Measurements from ENCODE around the gene UTP14A.
A peak's percentile ranks its signal among the peaks of the same experiment; 100 is the strongest.

The UTP14A gene

GRCh38 chrX:129956765-129957164 is 50.8 kb downstream of the UTP14A start:
- CTCF ChIA-PET, result interaction anchor here (2.4 kb wide), 1 partner anchor 31 kb away, joined by 8 read pairs; no protein-coding TSS in a partner anchor
- POLR2A ChIA-PET, result no interaction called here
- DNase-seq (ENCODE audit: extremely low spot score), result no peak
- TF ChIP-seq, protein P1, sequence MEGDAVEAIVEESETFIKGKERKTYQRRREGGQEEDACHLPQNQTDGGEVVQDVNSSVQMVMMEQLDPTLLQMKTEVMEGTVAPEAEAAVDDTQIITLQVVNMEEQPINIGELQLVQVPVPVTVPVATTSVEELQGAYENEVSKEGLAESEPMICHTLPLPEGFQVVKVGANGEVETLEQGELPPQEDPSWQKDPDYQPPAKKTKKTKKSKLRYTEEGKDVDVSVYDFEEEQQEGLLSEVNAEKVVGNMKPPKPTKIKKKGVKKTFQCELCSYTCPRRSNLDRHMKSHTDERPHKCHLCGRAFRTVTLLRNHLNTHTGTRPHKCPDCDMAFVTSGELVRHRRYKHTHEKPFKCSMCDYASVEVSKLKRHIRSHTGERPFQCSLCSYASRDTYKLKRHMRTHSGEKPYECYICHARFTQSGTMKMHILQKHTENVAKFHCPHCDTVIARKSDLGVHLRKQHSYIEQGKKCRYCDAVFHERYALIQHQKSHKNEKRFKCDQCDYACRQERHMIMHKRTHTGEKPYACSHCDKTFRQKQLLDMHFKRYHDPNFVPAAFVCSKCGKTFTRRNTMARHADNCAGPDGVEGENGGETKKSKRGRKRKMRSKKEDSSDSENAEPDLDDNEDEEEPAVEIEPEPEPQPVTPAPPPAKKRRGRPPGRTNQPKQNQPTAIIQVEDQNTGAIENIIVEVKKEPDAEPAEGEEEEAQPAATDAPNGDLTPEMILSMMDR (IDR thresholded peaks at IDR 0.05; ENCODE audit: control extremely low read depth, extremely low read depth, low read depth, missing control alignments), result no peak

DNA sequence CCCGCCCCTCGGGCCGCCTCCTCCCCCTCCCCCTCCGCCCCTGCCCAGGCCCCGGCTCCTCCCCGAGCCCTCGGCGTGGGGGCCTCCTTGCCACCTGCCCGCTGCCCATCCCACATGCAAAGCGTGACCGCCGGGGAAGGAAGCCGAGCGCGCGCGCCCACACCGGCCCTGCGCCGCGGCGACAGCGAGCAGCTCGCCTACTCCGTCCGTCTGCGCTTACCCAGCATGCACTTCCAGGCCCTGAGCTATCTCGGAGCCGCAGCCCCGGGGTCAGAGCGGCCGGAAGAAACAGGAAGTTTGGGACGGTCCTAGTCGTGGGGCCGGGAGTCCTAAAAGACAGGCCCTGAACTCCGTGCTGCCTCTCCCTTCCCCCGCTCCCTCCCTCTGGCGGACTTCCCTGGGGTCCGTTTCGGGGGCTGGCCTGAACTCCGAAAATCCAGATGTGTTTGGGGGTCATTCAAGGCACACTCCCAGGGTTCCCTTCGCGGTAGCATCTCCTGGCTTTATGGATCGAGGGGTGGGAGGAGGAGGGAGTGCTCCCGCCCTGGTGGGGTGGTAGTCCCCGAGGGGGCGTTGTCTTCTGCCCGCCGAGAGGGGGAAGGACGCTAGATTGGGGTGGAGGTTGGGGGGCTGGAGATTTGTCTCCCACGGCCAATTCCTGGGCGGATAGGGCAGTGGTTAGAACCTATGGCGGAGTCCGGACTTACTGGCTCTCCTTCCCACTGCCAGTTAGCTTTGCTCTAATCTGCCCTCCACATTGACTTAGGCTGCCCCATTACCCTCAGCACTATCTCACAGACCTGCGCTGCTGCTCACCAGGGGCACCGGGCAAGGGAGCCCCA is 51.5 kb downstream of the UTP14A start:
- CTCF ChIA-PET, result interaction anchor here (1.4 to 2.4 kb wide), 3 partner anchors 32 to 70 kb away, joined by 3 to 8 read pairs (median 6); no protein-coding TSS in a partner anchor
- peak; percentile 76 for DNase-seq (ENCODE audit: extremely low spot score)
- POLR2A ChIA-PET, result no interaction called here
- TF ChIP-seq, protein P1 (IDR thresholded peaks at IDR 0.05; ENCODE audit: control extremely low read depth, extremely low read depth, low read depth, missing control alignments), result no peak

GRCh38 chrX:129958083-129958465 is 52.1 kb downstream of the UTP14A start:
- POLR2A ChIA-PET, result no interaction called here
- CTCF ChIA-PET, result interaction anchor here (1.4 to 2.4 kb wide), 3 partner anchors 32 to 70 kb away, joined by 3 to 8 read pairs (median 6); no protein-coding TSS in a partner anchor
- DNase-seq (ENCODE audit: extremely low spot score), result no peak
- TF ChIP-seq, protein P1 (IDR thresholded peaks at IDR 0.05; ENCODE audit: control extremely low read depth, extremely low read depth, low read depth, missing control alignments), result no peak

GRCh38 chrX:129958814-129959492 is 53.0 kb downstream of the UTP14A start:
- no peak for DNase-seq (ENCODE audit: extremely low spot score)
- ChIA-PET POLR2A (no interaction called here), CTCF (interaction anchor here (2.0 to 3.0 kb wide), 2 partner anchors 69 to 102 kb away, joined by 6 to 10 read pairs; no protein-coding TSS in a partner anchor)
- TF ChIP-seq, protein P1 (IDR thresholded peaks at IDR 0.05; ENCODE audit: control extremely low read depth, extremely low read depth, low read depth, missing control alignments), result no peak

GRCh38 chrX:129959493-129959832 is 53.5 kb downstream of the UTP14A start:
- CTCF ChIA-PET, result interaction anchor here (2.0 to 3.0 kb wide), 2 partner anchors 68 to 102 kb away, joined by 6 to 10 read pairs; no protein-coding TSS in a partner anchor
- no peak for DNase-seq (ENCODE audit: extremely low spot score)
- POLR2A ChIA-PET, result no interaction called here
- TF ChIP-seq, protein P1 (IDR thresholded peaks at IDR 0.05; ENCODE audit: control extremely low read depth, extremely low read depth, low read depth, missing control alignments), result no peak

- POLR2A ChIA-PET, result no interaction called here
- CTCF ChIA-PET, result interaction anchor here (1.4 to 3.0 kb wide), 5 partner anchors 16 to 100 kb away, joined by 4 to 10 read pairs (median 6); no protein-coding TSS in a partner anchor
These were observed 55.5 kb downstream of the UTP14A start for GRCh38 chrX:129961180-129962083.

More at GRCh38 chrX:129961180-129962083, 55.5 kb downstream of the UTP14A start:
- TF ChIP-seq, protein P1 (IDR thresholded peaks at IDR 0.05; ENCODE audit: control extremely low read depth, extremely low read depth, low read depth, missing control alignments), result no peak
- DNase-seq (ENCODE audit: extremely low spot score), result peak; percentile 84

All from GM10248 (cell line).